D341Med (cell line): ENCODE results near the gene STIMATE.

Experiments used
- DNase-seq: peaks from one replicate; pipeline ENCODE4 v3.0.0; 2012; ENCODE audit warnings: low spot score

STIMATE gene

DNA sequence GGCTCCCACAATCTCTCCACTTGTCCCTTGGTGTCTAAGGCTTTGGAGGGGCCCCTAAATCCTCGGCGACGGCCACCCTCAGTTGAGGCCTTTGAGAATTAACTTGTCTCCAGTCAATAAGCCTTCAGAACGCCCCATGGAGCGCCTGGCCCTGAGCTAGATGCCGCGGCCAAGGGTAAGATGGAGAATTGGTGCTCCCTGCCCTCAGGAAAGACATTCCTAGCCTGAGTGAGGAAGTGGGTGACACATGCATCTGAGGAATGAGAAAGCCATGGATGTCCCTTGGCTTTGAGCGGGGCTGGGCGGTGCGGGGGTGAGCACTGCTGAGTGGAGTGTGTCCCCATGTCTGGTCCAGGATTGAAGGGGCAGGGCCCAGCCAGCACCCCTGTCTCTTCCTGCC lies 80.1 kb downstream of the STIMATE start:
- no peak for DNase-seq

DNA sequence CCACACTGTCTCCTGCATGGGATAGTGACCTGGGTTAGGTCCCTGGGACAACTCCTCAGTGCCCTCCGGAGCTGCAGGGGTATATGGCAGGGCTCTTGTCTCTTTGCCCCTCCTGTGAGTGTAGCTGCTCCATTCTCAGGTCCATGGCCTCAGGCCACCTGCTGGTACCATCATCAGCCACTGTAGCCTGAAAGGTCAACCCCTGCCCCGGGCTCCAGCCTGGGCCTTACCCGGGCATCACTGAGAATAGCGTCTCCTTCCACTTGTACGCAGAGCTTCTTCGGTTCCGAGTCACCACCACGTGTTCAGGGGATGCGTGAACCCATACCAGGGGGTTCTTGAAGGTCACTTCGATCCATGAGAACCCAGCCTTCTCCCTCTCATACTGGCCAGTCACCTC lies 80.7 kb downstream of the STIMATE start:
- DNase-seq: no peak

DNA sequence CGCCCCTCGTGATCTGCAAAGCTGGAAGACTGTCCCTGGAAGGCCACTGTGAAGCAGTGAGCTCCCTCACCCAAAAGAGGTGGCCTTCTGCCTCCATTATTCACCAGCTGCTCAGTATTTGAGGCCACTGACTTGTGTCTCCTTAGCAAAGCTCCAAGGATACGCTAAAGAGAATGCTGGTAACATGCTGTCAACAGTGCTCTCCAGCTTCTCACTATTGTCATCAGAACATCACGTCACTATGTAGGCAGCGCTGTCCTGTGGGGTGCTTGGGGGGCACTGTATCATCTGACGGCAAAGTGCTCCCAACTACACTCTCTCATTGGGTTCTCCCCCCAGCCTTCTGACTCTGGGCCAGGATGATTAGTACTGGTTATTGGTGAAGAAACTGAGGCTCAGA lies 81.1 kb downstream of the STIMATE start:
- no peak for DNase-seq

DNA sequence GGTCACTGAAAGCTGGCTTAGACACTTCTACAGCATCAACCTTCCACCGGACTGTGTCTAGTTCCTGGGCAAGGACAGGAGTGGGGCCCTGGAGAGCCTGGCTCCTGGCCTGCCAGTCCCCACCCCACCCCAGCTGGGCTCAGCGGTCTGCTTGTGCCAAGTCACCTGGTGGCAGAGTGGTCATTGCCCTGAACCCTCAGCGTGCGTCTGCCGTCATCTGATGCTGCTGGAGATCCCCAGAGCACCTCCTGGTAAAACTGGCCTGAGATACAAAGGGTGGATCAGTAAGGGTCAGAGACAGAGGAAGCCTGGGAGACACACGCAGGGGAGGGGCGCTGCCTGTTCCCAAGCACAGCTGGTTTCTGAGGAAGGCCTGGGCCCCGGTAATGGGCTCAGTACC lies 83.5 kb downstream of the STIMATE start:
- no peak for DNase-seq

DNA sequence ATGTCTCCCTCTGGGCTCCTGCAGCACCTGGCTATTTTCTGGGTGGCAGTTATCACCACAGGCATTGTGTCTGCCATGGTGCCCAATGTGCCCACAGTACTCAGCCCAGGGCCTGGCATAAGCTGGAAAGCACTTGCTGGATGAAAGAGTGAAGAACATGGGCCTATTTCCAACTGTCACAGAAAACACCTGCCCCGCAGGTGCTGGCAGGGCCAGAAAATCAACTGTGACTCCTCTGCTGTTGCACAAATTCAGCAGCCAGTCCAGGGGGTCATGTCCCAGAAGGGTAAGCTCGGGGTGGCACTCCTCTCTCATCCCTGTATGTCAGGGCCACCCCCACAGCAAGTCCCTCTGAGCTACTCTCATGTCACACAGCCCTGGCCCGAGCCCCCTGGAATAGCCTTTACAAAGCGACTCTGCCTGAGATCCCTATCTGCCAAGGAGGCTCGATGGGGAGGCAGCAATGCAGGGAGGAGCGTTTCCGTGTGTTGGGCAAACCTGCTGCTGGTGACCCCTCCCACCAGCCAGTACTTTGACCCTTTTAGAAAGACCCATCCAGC lies 85.8 kb downstream of the STIMATE start:
- DNase-seq: no peak

DNA sequence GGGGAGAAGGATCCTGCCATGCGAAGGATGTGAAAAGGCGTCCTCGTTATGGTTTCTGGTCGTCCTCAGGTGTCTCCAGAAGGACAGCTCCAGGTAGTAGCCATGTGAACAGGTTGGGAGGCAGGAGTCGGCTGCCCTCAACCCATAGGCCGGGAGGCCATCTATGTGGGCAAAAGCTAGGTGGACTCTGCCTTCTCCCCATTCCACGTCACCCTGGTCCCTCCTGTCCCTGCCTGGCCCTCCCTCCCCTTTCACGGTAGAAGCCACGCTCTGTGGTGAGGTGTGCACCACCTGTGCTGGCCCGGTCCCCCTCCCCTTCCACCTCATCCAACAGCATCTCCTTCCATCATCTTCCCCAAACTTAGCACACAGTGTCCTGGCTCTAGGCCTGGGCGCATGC lies 86.4 kb downstream of the STIMATE start:
- no peak for DNase-seq

DNA sequence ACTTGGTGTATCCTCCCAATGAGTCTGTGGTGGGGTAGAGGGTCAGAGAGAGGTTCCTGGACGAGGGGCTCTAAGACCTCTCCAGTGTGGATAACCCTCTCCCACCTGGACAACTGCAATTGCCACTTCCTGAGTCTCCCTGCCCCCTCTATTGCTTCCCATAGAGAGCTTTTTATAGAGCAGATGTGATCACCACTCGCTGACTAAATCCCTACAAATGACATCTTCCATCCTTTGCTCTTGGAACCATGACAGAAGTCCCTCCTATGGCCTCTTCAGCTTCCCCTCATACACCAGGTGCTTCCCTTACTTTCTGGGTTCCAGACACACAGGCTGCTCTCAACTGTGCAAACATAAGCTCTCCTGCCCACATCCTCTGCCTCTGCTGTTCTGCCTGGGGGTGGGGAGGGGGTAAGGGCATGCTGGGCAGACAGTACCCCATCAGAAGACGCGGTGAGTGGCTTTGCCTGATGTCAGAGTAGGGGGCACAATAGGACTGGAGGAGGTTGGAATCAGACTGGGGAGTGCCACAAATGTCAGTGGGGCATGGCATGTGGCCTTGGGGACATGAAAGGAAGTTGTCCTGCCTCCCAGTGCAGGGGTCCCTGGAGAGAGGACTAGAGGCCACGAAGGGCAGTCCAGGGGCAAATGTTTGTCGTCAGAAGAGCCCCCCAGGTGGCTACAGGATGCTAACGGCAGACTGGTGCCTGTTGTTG lies 87.5 kb downstream of the STIMATE start:
- DNase-seq: no peak

DNA sequence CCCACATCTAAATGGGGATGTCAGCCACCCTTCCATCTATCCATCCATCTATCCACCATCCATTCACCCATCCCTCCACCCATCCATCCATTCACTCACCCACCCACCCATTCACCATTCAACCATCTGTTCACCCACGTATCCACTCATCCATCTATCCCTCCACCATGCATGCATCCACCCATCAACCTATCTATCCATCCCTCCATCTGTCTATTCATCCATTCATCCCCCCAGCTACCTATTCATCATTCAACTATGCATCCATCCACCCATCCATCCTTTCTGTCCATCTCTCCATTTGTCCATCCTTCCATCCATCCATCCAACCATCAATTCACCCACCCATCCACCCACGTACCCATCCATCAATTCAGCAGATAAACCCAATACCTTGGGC lies 88.2 kb downstream of the STIMATE start:
- DNase-seq: no peak

DNA sequence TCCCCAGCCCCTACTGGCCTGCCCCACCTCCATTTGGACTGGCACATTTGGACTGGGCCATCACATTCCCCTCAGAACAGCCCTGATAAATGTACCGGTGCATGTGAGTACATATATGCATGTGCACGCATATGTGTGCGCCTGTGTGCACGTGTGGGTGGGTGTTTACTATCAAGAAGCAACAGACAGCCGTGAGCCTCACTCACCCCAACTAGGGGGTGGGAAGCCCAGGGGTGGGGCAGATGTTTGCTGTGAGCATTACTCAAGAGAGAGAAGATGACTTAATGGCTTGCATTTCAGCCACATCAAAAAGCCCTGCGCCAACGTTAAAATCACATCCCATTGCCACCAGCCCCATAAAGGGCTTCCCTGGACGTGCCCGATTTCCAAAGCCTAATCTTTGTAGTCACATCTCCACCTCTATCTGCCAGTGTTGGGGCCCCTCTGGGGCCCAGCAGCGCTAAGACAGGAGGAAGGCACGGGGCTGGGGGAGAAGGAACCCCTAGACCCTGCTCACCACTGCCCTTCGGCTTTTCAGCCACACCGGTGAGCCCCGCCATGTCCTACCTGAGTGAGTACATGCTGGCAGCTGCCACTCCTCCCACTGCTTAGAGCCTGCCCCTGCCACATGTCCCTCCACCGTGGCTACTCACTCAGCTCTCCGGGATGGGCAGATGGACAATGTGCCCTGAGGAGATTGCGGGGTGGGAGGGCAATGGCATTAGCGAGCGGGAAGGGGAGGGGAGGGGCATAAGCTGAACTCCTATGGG lies 91.9 kb downstream of the STIMATE start:
- no peak for DNase-seq

DNA sequence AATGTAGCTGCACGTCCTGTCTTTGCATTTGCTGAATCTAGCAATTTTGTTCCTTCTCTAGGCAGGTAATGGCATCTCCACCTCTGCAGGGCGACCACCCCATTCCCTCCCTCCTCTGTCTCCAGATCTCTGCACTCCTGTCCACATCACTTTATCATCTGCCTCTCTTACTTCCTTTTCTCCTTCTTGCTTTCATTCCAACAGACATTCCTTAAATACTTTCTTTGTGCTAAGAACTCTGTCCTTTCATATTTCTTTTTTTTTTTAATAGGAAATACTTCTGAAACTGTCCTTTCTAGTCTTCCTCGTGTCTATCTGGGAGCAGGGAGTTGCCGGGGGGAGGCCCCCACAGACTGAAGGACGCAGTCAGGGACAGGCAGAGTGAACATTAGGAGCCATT lies 95.5 kb downstream of the STIMATE start:
- DNase-seq: no peak

DNA sequence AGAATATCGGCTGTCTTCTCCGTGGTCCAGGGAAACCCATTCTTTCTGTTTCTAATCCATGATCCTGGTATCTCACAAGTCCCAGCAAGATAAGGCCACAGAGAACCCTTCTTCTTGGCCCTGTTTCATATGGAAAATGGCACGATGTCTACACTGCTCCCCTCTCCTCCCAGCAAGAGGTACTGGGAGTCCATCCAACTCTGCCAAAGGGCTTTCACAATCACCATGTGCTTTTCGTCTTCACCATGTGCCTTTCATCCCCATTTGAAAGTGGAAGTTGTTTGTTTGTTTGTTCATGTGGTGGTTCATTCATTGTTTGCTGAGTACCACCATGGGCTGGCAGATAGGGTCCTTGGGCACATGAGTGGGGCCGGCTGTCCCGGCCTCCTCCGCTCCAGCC lies 97.3 kb downstream of the STIMATE start:
- no peak for DNase-seq

DNA sequence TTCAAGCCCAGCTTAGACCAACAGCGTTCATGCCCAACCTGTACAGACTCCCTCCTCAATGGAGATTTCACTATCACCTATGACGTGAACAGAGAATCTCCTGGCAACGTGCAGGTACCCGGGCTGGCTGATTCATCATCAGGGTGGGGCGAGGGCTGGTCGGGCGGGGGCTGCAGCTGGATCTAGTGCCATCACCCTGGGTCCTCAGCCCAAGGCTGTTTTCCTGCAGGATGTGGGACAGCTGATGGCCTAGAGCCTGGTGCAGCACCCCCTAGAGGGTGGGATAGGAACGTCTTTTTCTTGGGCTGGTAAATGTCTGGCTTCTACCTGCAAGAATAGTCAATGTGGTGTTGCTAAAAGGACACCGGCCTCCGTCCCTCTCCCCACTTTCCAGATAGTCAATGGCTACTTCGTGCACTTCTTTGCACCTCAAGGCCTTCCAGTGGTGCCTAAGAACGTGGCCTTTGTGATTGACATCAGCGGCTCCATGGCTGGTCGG lies 98.3 kb downstream of the STIMATE start:
- DNase-seq: peak; percentile 59

DNA sequence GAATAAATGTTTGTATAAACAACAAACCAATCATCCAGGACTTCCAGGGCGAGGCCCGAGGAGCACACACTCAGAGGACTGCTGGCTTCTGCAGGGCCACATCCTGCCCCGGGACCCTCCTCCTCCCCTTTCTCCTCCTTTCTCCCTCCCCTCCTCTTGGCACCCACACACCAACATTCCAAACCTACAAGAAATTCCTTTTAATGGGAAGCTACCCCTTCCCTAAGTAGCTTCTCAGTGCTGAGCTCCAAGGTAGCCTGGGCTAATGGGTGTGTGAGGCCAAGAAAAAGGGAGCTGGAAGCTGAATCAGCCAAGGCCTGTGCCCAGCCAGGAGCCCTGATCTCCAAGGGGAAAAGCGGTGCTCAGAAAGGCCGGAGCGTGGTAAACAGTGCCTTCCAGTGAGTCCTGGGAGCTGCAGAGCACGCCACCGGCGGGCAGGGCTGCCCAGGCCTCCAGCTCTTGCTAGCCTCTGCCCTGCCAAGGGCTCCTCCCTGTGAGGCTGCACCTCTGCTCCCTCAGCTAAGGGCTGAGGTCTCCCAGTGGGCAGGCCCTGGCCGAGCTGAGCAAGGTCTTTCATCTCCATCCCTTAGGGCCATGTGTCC lies 98.9 kb downstream of the STIMATE start:
- DNase-seq: no peak

DNA sequence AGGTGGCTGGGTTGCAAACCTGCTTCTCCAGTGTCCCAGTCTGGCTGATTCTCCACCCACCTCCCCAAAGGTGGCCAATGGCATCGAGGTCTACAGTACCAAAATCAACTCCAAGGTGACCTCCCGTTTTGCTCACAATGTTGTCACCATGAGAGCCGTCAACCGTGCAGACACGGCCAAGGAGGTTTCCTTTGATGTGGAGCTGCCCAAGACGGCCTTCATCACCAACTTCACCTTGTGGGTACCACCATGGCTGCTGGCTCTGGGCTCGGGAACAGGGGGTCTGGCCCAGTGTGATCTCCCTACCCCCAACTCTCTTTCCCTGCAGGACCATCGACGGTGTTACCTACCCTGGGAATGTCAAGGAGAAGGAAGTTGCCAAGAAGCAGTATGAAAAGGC lies 100.9 kb downstream of the STIMATE start:
- no peak for DNase-seq

DNA sequence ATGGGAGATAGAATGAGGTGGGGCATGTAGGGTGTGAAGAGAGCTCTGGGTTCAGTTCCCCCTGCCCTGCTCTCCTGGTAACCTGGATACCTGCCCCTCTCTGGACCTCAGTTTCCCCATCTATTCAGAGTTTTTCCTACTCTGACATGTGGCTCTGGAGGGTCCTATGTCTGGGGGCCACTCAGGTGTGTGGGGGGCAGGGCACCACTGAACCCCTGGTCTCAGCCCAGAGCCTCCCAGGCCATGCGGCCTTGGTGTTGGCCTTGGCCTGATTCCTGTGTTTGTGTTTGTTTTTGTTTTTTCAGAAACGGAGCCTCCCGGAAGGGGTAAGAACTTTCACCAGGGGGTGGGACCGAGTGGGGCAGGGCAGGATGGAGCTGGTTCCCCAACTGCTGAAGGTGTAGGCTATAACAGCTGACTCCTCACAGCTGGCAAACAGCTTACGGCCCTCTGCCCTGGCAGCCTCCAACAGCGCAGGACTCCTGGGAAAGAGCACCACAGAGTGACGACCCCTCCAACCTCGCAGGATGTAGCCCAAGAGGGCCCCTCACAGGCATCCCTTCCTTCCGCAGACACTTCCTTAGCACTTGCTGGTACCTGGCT lies 101.9 kb downstream of the STIMATE start:
- no peak for DNase-seq

DNA sequence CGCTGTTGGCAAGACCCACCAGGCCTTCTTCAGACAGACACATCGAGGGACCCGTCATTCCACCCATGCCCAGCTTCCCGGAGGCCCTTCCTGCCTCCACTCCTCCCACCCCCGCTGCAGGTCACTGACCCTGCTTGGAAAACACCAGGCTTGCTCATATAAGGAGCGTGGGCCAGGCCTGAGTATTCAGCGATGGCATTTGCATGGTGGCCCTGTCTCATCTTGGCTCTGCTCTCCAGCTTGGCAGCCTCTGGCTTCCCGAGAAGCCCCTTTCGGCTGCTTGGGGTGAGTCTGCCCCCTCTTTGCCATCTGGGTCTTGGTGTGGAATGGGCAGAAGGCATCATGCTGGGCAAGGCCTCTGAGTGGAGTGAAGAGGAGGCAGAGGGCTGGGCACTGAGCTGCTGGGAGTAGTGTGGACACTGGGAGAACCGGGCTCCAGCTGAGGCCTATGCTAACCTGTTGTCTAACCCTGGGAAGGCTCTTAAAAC lies 102.7 kb downstream of the STIMATE start, which contains the start of gene ITIH3:
ITIH3 (plus strand) TSS at position 185 of the 488 bp plus-strand sequence; CDS start at position 193, 8 bp downstream.
- DNase-seq: no peak

DNA sequence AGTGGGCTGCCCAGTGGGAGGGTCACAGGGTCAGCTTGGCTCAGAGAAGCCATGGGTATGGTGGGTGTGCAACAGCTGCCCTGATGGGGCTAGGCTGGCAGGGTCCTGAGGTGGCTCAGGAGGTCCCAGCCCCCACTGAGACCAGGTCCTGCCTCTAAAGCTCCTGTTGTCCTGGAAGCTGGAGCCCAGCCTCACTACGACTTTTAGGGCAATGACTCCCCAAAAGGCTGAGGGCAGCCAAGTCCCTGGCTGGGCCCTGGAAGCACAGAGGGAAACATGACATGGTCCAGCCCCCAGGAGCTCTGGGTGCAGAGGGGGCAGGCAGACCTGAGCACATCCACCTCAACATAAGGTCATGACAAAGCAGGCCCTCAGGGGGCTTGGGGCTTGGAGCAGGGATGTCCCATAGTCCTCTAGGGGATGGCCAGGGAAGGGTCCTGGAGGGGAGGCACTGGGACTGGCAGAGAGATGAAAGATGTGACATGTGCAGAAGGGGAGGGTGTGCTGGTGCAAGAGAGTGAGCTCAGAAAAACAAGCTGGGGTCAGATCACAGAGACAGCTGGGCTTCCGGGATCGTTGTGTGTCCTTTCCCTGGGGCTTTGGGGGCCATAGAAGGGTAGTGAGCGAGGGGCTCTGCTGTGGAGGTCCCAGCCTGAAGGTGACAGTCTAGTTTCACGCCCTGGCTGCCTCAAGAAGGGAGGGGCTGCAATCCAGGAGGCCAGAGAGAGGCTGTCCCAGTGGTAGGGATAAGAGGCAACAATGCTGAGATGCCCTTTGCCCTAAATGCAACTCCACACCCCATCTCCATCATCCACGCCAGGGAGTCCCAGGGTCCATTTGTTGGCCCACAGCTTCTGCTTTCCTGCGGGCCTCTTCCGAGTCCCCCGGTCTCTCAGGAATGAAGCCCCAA lies 103.4 kb downstream of the STIMATE start:
- DNase-seq: no peak

DNA sequence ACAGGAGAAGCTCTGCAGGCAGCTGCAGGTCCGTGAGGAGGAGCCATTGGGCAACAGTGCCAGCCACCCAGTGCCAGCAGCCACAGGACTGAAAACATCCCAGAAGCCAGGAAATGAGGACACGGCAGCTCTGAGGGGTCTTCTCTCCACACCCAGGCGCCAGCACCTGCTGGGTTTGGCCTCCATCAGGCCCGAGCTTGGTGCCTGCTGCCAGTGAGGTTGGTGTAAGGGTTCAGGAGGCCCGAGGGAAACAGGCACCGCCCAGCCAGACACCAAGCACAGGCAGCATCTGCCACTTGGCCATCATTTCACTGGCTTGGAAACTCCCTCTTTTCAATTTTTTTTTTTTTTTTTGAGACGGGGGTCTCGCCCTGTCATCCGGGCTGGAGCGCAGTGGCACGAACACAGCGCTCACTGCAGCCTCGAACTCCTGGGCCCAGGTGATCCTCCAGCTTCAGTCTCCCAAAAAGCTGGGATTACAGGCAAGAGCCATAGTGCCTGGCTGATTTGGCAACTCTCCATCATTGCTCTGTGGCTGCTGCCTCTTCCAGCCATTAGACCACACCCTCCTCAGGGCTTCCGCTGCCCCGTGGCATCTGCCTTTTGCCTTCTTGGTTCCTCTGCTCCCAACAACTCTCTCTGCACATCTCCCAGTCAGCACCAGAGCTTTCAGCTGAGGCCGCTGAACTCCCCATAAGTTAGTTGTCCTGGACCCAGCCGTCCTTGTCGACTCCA lies 104.2 kb downstream of the STIMATE start:
- no peak for DNase-seq

DNA sequence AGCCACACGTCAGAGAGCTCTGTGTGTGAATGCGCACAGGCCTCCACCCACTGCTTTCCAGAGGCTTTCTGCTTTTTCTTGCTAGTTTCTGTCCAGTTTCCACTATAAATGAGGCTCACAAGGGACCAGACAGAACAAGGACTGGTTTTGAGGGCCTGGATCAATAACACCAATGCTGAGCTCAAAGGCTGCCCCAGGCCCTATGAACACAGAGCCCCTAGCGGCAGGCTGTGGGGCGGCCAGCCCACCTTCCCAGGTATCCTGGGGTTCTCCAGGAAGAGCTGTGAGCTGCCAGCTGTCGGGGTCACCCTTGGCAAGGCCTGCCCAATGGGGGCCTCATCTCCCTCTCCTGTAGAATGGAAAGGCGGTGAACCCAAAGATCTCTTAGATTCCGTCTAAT lies 104.9 kb downstream of the STIMATE start:
- DNase-seq: no peak

DNA sequence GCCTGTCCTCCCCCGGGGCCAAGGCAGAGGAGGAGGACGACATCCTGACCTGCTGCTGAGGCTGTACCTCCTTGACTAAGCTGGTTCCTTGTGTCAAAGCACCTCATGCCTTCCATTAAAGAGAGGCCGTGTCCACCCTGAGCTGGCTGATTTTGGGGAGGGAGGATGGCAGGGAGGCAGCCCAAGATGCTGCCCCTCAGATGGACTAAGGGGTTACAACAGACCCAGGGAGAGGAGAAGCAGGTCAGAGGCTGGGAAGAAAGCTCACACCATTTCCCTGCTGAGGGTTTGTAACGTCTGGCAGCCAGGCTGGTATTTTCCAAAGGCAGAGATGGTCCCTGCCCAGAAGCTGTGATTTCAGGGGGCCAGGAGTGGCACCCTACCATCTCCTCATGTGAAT lies 105.4 kb downstream of the STIMATE start:
- DNase-seq: no peak
